ENCODE data around the gene UBE2Z.

Gene UBE2Z

DNA sequence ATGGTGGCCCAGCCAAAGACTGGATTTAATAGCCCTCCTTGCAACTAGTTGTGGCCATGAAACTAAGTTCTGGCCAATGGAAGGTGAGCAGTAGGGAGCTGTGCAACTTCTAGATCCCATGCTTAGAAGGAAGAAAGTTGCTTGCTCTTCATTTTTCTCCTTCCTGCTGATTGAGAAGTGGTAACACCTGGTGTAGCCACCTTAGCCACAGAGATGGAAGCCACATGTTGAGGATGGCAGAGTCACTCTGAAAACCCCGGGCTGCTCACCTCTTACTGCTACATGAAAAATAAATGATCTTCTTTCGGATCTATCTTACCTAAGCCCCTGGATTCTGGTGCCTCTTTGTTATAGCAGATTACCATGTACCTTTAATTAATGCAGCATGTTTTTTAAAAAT, 25.9 kb upstream of the UBE2Z start:
- no peak for DNase-seq
- H3K4me1 ChIP-seq: no peaks in the 10 kb centered on the region
- no peaks in the 10 kb centered on the region for H3K9me3 ChIP-seq
- no peaks in the 10 kb centered on the region for H3K36me3 ChIP-seq
- H3K27me3 ChIP-seq: peaks cover 11% of the 10 kb centered on the region
- no peak overlapping the region for H3K4me3 ChIP-seq (ENCODE audit: low read depth, low read length)
- TF ChIP-seq, protein P1, sequence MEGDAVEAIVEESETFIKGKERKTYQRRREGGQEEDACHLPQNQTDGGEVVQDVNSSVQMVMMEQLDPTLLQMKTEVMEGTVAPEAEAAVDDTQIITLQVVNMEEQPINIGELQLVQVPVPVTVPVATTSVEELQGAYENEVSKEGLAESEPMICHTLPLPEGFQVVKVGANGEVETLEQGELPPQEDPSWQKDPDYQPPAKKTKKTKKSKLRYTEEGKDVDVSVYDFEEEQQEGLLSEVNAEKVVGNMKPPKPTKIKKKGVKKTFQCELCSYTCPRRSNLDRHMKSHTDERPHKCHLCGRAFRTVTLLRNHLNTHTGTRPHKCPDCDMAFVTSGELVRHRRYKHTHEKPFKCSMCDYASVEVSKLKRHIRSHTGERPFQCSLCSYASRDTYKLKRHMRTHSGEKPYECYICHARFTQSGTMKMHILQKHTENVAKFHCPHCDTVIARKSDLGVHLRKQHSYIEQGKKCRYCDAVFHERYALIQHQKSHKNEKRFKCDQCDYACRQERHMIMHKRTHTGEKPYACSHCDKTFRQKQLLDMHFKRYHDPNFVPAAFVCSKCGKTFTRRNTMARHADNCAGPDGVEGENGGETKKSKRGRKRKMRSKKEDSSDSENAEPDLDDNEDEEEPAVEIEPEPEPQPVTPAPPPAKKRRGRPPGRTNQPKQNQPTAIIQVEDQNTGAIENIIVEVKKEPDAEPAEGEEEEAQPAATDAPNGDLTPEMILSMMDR (IDR thresholded peaks at IDR 0.05; ENCODE audit: low read depth, low read length): no peak

DNA sequence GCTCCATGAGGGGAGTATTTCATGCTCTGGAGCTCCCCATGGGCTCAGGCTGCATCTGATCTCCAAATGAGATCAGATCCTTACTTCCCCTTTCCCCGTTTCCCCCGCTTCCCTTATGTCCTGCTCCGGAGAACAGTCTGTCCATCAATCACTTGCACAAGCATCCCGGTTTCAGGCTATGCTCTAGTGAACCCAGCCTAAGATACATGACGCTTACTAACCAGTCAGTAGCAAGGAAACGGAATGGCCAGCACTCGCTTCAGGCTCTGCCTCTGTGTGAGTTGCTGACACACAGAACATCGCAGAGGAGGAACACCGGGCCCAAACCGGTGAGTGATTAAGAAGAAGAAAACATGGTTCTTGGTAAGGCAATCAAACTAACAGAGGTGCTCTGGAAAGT, 25.0 kb upstream of the UBE2Z start:
- Histone ChIP-seq H3K27me3 (peaks cover 7% of the 10 kb centered on the region; the same call in 1 of the 2 replicates), H3K9me3 (no peaks in the 10 kb centered on the region), H3K4me1 (no peaks in the 10 kb centered on the region), H3K36me3 (no peaks in the 10 kb centered on the region), H3K4me3 (ENCODE audit: low read depth, low read length) (no peak overlapping the region)
- TF ChIP-seq, protein P1 (IDR thresholded peaks at IDR 0.05; ENCODE audit: low read depth, low read length): no peak
- no peak for DNase-seq

DNA sequence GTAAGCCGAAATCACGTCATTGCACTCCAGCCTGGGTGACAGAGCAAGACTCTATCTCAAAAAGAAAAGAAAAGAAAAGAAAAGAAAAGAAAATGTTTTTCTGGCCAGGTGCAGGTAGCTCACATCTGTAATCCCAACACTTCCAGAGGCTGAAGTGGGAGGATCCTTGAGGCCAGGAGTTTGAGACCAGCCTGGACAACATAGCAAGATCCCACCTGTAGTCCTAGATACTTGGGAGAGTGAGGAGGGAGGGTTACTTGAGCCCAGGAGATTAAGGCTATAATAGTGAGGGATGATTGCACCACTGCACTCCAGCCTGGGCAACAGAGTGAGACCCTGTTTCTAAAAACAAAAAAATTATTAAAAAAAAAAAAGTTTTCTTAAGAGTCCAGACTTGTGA, 18.1 kb upstream of the UBE2Z start:
- Histone ChIP-seq H3K4me3 (ENCODE audit: low read depth, low read length) (no peak overlapping the region), H3K4me1 (no peaks in the 10 kb centered on the region), H3K9me3 (no peaks in the 10 kb centered on the region), H3K27me3 (no peaks in the 10 kb centered on the region), H3K36me3 (peaks cover 11% of the 10 kb centered on the region)
- no peak for DNase-seq
- TF ChIP-seq, protein P1 (IDR thresholded peaks at IDR 0.05; ENCODE audit: low read depth, low read length): no peak

DNA sequence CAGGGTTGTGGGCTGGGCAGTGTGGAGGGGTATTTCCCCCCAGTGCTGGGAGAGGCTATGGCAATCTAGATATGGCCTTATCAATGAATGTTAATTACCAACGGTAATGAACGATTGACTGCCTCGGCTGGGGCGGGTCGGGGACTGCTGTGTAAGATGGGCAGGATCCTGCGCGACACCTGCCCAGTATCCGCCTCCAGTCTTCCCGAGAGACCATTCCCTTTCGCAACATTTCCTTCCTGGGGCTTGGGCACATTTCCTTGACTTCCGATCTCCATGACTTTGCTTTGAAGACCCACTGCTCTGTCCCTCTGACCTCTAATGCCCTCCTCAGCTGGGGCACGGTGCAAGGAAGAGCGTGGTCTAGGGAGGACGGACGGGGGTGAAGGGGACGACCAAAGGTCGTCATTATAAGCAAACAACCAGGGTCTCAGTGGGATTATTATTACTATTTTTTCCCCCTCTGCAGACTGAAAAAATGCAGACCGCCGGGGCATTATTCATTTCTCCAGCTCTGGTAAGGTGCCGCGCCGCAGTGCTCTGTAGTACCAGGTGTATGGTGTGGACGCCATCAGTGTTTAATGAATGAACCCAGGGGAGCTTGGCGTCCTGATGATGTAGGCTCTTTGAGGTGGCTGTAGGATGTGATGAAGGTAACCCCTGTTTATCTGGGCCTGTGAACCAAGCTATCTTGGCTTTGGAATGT, 15.1 kb upstream of the UBE2Z start:
- DNase-seq: no peak
- no peaks in the 10 kb centered on the region for H3K27me3 ChIP-seq
- TF ChIP-seq, protein P1 (IDR thresholded peaks at IDR 0.05; ENCODE audit: low read depth, low read length): no peak
- no peaks in the 10 kb centered on the region for H3K9me3 ChIP-seq
- H3K36me3 ChIP-seq: peaks cover 37% of the 10 kb centered on the region
- H3K4me3 ChIP-seq (ENCODE audit: low read depth, low read length): peak overlapping the region; percentile 95
- no peaks in the 10 kb centered on the region for H3K4me1 ChIP-seq

DNA sequence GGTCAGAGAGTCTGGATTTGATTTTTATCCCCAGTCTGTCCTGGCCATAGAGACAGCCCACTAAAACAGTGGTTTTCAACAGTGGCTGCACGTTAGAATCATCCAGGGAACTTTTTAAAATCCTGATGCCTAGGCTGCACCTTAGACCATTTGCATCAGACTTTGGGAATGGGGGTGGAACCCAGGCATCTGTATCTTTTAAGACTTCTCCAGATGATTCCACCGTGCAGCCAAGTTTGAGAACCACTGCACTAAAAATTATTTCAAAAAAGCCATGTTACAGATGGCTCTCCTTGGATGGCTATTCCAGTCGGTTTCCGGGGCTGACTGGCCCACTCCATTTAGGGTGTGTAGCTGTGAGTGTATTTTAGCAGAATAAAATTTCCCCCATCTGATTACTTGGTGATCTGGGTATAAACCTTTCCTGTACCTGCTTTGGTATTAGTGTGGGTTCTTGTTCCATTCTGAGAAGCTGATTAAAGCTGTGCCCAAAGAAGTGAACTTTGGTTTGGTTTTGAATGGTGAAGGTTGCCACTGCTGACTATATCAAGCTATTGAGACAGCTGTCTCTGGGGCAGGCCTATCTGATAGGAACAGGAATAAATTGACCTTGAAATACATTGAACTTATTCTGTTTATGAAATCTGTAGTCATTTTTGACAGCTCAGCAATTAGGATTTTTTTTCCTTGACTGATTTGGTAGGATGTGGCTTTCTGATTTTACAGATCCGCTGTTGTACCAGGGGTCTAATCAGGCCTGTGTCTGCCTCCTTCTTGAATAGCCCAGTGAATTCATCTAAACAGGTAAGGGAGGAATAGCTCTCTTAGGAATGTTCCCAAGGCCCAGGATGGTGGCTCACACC, 14.3 kb upstream of the UBE2Z start:
- Histone ChIP-seq H3K27me3 (no peaks in the 10 kb centered on the region), H3K9me3 (no peaks in the 10 kb centered on the region), H3K36me3 (peaks cover 38% of the 10 kb centered on the region), H3K4me3 (ENCODE audit: low read depth, low read length) (peak overlapping the region; percentile 95), H3K4me1 (no peaks in the 10 kb centered on the region)
- TF ChIP-seq, protein P1 (IDR thresholded peaks at IDR 0.05; ENCODE audit: low read depth, low read length): no peak
- no peak for DNase-seq

DNA sequence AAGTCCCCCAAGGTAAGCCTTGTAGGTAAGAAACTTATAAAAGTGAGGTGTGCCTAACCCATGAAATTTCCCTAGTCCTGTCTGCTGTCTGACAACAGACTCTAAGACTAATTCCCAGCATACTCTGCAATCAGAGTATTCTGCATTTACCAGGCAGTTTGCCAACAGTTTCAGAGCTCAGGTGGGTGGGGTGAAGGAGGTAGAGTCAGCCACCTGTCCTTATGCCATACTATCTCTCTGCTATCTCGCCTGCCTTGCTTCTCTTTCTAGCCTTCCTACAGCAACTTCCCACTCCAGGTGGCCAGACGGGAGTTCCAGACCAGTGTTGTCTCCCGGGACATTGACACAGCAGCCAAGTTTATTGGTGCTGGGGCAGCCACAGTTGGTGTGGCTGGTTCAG, 13.3 kb upstream of the UBE2Z start:
- DNase-seq: no peak
- Histone ChIP-seq H3K36me3 (peaks cover 38% of the 10 kb centered on the region), H3K27me3 (no peaks in the 10 kb centered on the region), H3K9me3 (no peaks in the 10 kb centered on the region), H3K4me3 (ENCODE audit: low read depth, low read length) (no peak overlapping the region), H3K4me1 (no peaks in the 10 kb centered on the region)
- TF ChIP-seq, protein P1 (IDR thresholded peaks at IDR 0.05; ENCODE audit: low read depth, low read length): no peak

All from BE2C (cell line).